Measurements from ENCODE around the gene CBX3.
"Not testable (repeated sequence)": the region's sequence is repeated elsewhere in the genome, so short reads cannot be mapped to it uniquely, and the experiment has no call there.

DNA sequence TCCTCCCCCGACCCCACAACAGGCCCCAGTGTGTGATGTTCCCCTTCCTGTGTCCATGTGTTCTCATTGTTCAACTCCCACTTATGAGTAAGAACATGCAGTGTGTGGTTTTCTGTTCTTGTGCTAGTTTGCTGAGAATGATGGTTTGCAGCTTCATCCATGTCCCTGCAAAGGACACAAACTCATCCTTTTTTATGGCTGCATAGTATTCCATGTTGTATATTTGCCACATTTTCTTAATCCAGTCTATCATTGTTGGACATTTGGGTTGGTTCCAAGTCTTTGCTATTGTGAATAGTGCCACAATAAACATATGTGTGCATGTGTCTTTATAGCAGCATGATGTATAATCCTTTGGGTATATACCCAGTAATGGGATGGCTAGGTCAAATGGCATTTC is 37.7 kb upstream of the CBX3 start:
- TF ChIP-seq, protein P1, sequence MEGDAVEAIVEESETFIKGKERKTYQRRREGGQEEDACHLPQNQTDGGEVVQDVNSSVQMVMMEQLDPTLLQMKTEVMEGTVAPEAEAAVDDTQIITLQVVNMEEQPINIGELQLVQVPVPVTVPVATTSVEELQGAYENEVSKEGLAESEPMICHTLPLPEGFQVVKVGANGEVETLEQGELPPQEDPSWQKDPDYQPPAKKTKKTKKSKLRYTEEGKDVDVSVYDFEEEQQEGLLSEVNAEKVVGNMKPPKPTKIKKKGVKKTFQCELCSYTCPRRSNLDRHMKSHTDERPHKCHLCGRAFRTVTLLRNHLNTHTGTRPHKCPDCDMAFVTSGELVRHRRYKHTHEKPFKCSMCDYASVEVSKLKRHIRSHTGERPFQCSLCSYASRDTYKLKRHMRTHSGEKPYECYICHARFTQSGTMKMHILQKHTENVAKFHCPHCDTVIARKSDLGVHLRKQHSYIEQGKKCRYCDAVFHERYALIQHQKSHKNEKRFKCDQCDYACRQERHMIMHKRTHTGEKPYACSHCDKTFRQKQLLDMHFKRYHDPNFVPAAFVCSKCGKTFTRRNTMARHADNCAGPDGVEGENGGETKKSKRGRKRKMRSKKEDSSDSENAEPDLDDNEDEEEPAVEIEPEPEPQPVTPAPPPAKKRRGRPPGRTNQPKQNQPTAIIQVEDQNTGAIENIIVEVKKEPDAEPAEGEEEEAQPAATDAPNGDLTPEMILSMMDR (IDR thresholded peaks at IDR 0.05), result not testable (repeated sequence)
- TF ChIP-seq POLR2A, POLR2AphosphoS5 (IDR thresholded peaks at IDR 0.05): not testable (repeated sequence)
